Gastroesophageal sphincter (tissue), 4 donors: ENCODE measurements around the gene TTC6. TPM values are rescaled to one million over a fixed set of nuclear protein-coding genes. Genes with fewer than 3 reads are reported as not detected.

Experiments used
- ATAC-seq: fragments of 150-250 bp; one replicate; pipeline ENCODE4 v1.9.1; 2016; ENCODE audit warnings: mild to moderate bottlenecking, moderate library complexity
- H3K27ac ChIP-seq, 4 donors: fragments of 200-600 bp; sonication (generic) in 3 of 4; 1 replicate in 3 of 4; 2 replicates in 1 of 4; pipeline ENCODE4 v1.5.1; 2016 to 2019
- H3K27me3 ChIP-seq: fragments of 200-600 bp; sonication (generic); one replicate; pipeline ENCODE4 v1.5.1; 2019
- H3K36me3 ChIP-seq, 2 donors: fragments of 200-600 bp; sonication (generic); one replicate each; pipeline ENCODE4 v1.5.1; 2019; ENCODE audit warnings: control low read depth in 1 of 2
- H3K4me1 ChIP-seq, 3 donors: fragments of 200-600 bp; sonication (generic); 1 replicate in 2 of 3; 2 replicates in 1 of 3; pipeline ENCODE4 v1.5.1; 2016 to 2019; ENCODE audit warnings: control low read depth in 2 of 3
- H3K4me3 ChIP-seq, 2 donors: fragments of 200-600 bp; sonication (generic); one replicate each; pipeline ENCODE4 v1.5.1; 2019; ENCODE audit warnings: mild to moderate bottlenecking in 1 of 2, moderate library complexity in 1 of 2
- H3K9me3 ChIP-seq, 3 donors: fragments of 200-600 bp; sonication (generic); one replicate each; pipeline ENCODE4 v1.5.1; 2017 to 2019; ENCODE audit warnings: control low read depth in 2 of 3
- CTCF ChIP-seq, 4 experiments: fragments of 200-600 bp in 2 of 4; fragments of 450-650 bp in 2 of 4; sonication (generic) in 1 of 4; IDR thresholded peaks; one replicate each; pipeline ENCODE4 v1.5.1; 2017 to 2019; ENCODE audit warnings: antibody characterized with exemption in 4 of 4, mild to moderate bottlenecking in 2 of 4, moderate library complexity in 2 of 4
- EP300 ChIP-seq: sonication (generic); formaldehyde crosslinking; IDR thresholded peaks from one replicate; pipeline ENCODE4 v1.6.1; 2017; ENCODE audit warnings: antibody characterized with exemption, mild to moderate bottlenecking
- POLR2A ChIP-seq, 2 donors: fragments of 450-650 bp; IDR thresholded peaks; one replicate each; pipeline ENCODE4 v1.6.1; 2017; ENCODE audit warnings: antibody characterized with exemption in 2 of 2, mild to moderate bottlenecking in 2 of 2, moderate library complexity in 1 of 2
- POLR2AphosphoS5 ChIP-seq: sonication (generic); formaldehyde crosslinking; IDR thresholded peaks from one replicate; pipeline ENCODE4 v1.6.1; 2017; ENCODE audit warnings: antibody characterized with exemption
- WGBS, 2 donors: methylation state at CpG; one replicate each; pipeline ENCODE4 v1.1.5; 2018; ENCODE audit warnings: low coverage in 1 of 2; 5-methylcytosine and 5-hydroxymethylcytosine counted together
- total RNA-seq, 4 donors: library from RNA; depleted of rRNA; stranded (reverse); fragments of >200 nt; gene quantifications; one replicate each; pipeline ENCODE4 v1.1.0, GENCODE V29; 2016

The TTC6 gene
- 1 to 10 TPM in 1 of 4 donors, under 1 TPM in 1, not detected in 2; 0.31 to 1.1 TPM for total RNA-seq

- H3K27me3 ChIP-seq = peaks cover 100% of the 10 kb centered on the region
- H3K9me3 ChIP-seq = peaks cover 0 to 8% (median 0%) of the 10 kb centered on the region in 3 donors
- ATAC-seq = peak; percentile 61
- 1 to 2% methylated on average over 9 to 19 of the region's 92 CpGs for WGBS, 2 donors
- H3K27ac ChIP-seq = no peak within 1 kb of the TSS
- TF ChIP-seq POLR2A (IDR thresholded peaks at IDR 0.05) (no peak), EP300 (no peak), CTCF (IDR thresholded peaks at IDR 0.05) (no peak), POLR2AphosphoS5 (no peak)
- H3K4me1 ChIP-seq = peaks cover 0 to 71% (median 21%) of the 10 kb centered on the region in 3 donors
- H3K4me3 ChIP-seq = peak within 1 kb of the TSS; percentile 13 to 49
- no peaks in the 10 kb centered on the region for H3K36me3 ChIP-seq
These were observed at the start of gene TTC6, which contains the start of gene FOXA1 for GRCh38 chr14:37594971-37595808. TTC6 (plus strand) TSS chr14:37595629; CDS start chr14:37622065, 26,436 bp downstream. FOXA1 (minus strand) TSS chr14:37595249; CDS start chr14:37594972, 277 bp downstream.

- Histone ChIP-seq H3K27ac (no peak overlapping the region), H3K4me3 (no peak overlapping the region), H3K4me1 (no peaks in the 10 kb centered on the region), H3K36me3 (no peaks in the 10 kb centered on the region), H3K9me3 (no peaks in the 10 kb centered on the region), H3K27me3 (no peaks in the 10 kb centered on the region)
- TF ChIP-seq POLR2A (IDR thresholded peaks at IDR 0.05) (no peak), POLR2AphosphoS5 (no peak), EP300 (no peak), CTCF (IDR thresholded peaks at IDR 0.05) (no peak)
- 56 to 72% methylated on average over 5 to 6 of the region's 6 CpGs for WGBS, 2 donors
- ATAC-seq = no peak
These were observed 48.6 kb upstream of the TTC6 start for GRCh38 chr14:37546621-37547447.

GRCh38 chr14:37550511-37550910 lies 44.9 kb upstream of the TTC6 start:
- no peaks in the 10 kb centered on the region for H3K36me3 ChIP-seq
- H3K9me3 ChIP-seq = peaks cover 0 to 9% (median 0%) of the 10 kb centered on the region in 3 donors
- no peaks in the 10 kb centered on the region for H3K4me1 ChIP-seq
- WGBS, 2 donors = 36 to 47% methylated on average over 5 of the region's 5 CpGs
- H3K4me3 ChIP-seq = no peak overlapping the region
- no peaks in the 10 kb centered on the region for H3K27me3 ChIP-seq
- no peak for ATAC-seq
- no peak overlapping the region for H3K27ac ChIP-seq
- TF ChIP-seq CTCF (IDR thresholded peaks at IDR 0.05) (no peak), POLR2A (IDR thresholded peaks at IDR 0.05) (no peak), EP300 (no peak), POLR2AphosphoS5 (no peak)

GRCh38 chr14:37551119-37551518 lies 44.3 kb upstream of the TTC6 start:
- TF ChIP-seq POLR2AphosphoS5 (no peak), EP300 (no peak), POLR2A (IDR thresholded peaks at IDR 0.05) (no peak), CTCF (IDR thresholded peaks at IDR 0.05) (no peak)
- 57 to 93% methylated on average over 1 of the region's 1 CpG for WGBS, 2 donors
- Histone ChIP-seq H3K36me3 (no peaks in the 10 kb centered on the region), H3K27ac (no peak overlapping the region), H3K4me3 (no peak overlapping the region), H3K9me3 (peaks cover 0 to 9% (median 0%) of the 10 kb centered on the region in 3 donors), H3K4me1 (no peaks in the 10 kb centered on the region), H3K27me3 (no peaks in the 10 kb centered on the region)
- no peak for ATAC-seq
